ENCODE results near the gene RFTN1. TPM values are rescaled to one million over a fixed set of nuclear protein-coding genes. Genes with fewer than 3 reads are reported as not detected.

The RFTN1 gene
- total and polyA plus RNA-seq, 2 donors from 2014 or later = 15.3 to 34.1 TPM

GRCh38 chr3:16406579-16406978, 106.9 kb downstream of the RFTN1 start:
- no peaks in the 10 kb centered on the region for H3K4me1 ChIP-seq (ENCODE audit: control insufficient read depth in 2 of 3, insufficient read depth in 2 of 3, low read depth in 1 of 3, low read length in 3 of 3)
- H3K27me3 ChIP-seq (ENCODE audit: control insufficient read depth, insufficient read depth, low read length) = no peaks in the 10 kb centered on the region
- DNase-seq (no peak), FAIRE-seq (no peak)
- H3K9me3 ChIP-seq (ENCODE audit: control insufficient read depth in 2 of 3, insufficient read depth in 1 of 3, low read length in 3 of 3) = no peaks in the 10 kb centered on the region
- H3K27ac ChIP-seq (ENCODE audit: low read depth in 2 of 2, low read length in 2 of 2) = no peak overlapping the region
- H3K9ac ChIP-seq (ENCODE audit: low read length in 3 of 3) = no peak overlapping the region
- no peak overlapping the region for H3K4me3 ChIP-seq (ENCODE audit: low read length in 3 of 3)
- intact Hi-C loops (cut with DNase I) = no loop called here
- no peaks in the 10 kb centered on the region for H3K36me3 ChIP-seq (ENCODE audit: control insufficient read depth in 2 of 3, insufficient read depth in 3 of 3, low read length in 3 of 3)
- TF ChIP-seq CTCF (IDR thresholded peaks at IDR 0.05; ENCODE audit: borderline replicate concordance, extremely low read depth, insufficient read depth) = no peak

GRCh38 chr3:16406166-16406565, 107.3 kb downstream of the RFTN1 start:
- H3K4me1 ChIP-seq (ENCODE audit: control insufficient read depth in 2 of 3, insufficient read depth in 2 of 3, low read depth in 1 of 3, low read length in 3 of 3) = no peaks in the 10 kb centered on the region
- DNase-seq (no peak), FAIRE-seq (no peak)
- no peaks in the 10 kb centered on the region for H3K27me3 ChIP-seq (ENCODE audit: control insufficient read depth, insufficient read depth, low read length)
- no peak for TF ChIP-seq CTCF (IDR thresholded peaks at IDR 0.05; ENCODE audit: borderline replicate concordance, extremely low read depth, insufficient read depth)
- no peaks in the 10 kb centered on the region for H3K36me3 ChIP-seq (ENCODE audit: control insufficient read depth in 2 of 3, insufficient read depth in 3 of 3, low read length in 3 of 3)
- no peak overlapping the region for H3K27ac ChIP-seq (ENCODE audit: low read depth in 2 of 2, low read length in 2 of 2)
- H3K9me3 ChIP-seq (ENCODE audit: control insufficient read depth in 2 of 3, insufficient read depth in 1 of 3, low read length in 3 of 3) = no peaks in the 10 kb centered on the region
- H3K4me3 ChIP-seq (ENCODE audit: low read length in 3 of 3) = no peak overlapping the region
- intact Hi-C loops (cut with DNase I) = no loop called here
- no peak overlapping the region for H3K9ac ChIP-seq (ENCODE audit: low read length in 3 of 3)

- Histone ChIP-seq H3K36me3 (ENCODE audit: control insufficient read depth in 2 of 3, insufficient read depth in 3 of 3, low read length in 3 of 3) (no peaks in the 10 kb centered on the region), H3K27ac (ENCODE audit: low read depth in 2 of 2, low read length in 2 of 2) (no peak overlapping the region), H3K4me1 (ENCODE audit: control insufficient read depth in 2 of 3, insufficient read depth in 2 of 3, low read depth in 1 of 3, low read length in 3 of 3) (peaks cover 0 to 10% (median 0%) of the 10 kb centered on the region in 3 donors), H3K9ac (ENCODE audit: low read length in 3 of 3) (no peak overlapping the region), H3K27me3 (ENCODE audit: control insufficient read depth, insufficient read depth, low read length) (no peaks in the 10 kb centered on the region), H3K4me3 (ENCODE audit: low read length in 3 of 3) (no peak overlapping the region), H3K9me3 (ENCODE audit: control insufficient read depth in 2 of 3, insufficient read depth in 1 of 3, low read length in 3 of 3) (no peaks in the 10 kb centered on the region)
- intact Hi-C loops (cut with DNase I) = no loop called here
- no peak for DNase-seq
- no peak for TF ChIP-seq CTCF (IDR thresholded peaks at IDR 0.05; ENCODE audit: borderline replicate concordance, extremely low read depth, insufficient read depth)
- no peak for FAIRE-seq
Measured at GRCh38 chr3:16404349-16404895, 109.1 kb downstream of the RFTN1 start.

GRCh38 chr3:16402451-16402850, 111.0 kb downstream of the RFTN1 start:
- no peak for TF ChIP-seq CTCF (IDR thresholded peaks at IDR 0.05; ENCODE audit: borderline replicate concordance, extremely low read depth, insufficient read depth)
- H3K27ac ChIP-seq (ENCODE audit: low read depth in 2 of 2, low read length in 2 of 2) = no peak overlapping the region
- DNase-seq (no peak), FAIRE-seq (no peak)
- H3K4me1 ChIP-seq (ENCODE audit: control insufficient read depth in 2 of 3, insufficient read depth in 2 of 3, low read depth in 1 of 3, low read length in 3 of 3) = peaks cover 0 to 10% (median 0%) of the 10 kb centered on the region in 3 donors
- no peaks in the 10 kb centered on the region for H3K27me3 ChIP-seq (ENCODE audit: control insufficient read depth, insufficient read depth, low read length)
- H3K36me3 ChIP-seq (ENCODE audit: control insufficient read depth in 2 of 3, insufficient read depth in 3 of 3, low read length in 3 of 3) = no peaks in the 10 kb centered on the region
- no peak overlapping the region for H3K4me3 ChIP-seq (ENCODE audit: low read length in 3 of 3)
- H3K9me3 ChIP-seq (ENCODE audit: control insufficient read depth in 2 of 3, insufficient read depth in 1 of 3, low read length in 3 of 3) = no peaks in the 10 kb centered on the region
- intact Hi-C loops (cut with DNase I) = no loop called here
- no peak overlapping the region for H3K9ac ChIP-seq (ENCODE audit: low read length in 3 of 3)
